Measurements from ENCODE around the gene CACNA1A. TPM values are rescaled to one million over a fixed set of nuclear protein-coding genes. Genes with fewer than 3 reads are reported as not detected.

Gene CACNA1A
- total RNA-seq, 1 donor, result 42.8 TPM

GRCh38 chr19:13478576-13478975 is 27.7 kb downstream of the CACNA1A start:
- no peak overlapping the region for H3K4me3 ChIP-seq (ENCODE audit: low read depth, low read length)
- TF ChIP-seq CTCF (IDR thresholded peaks at IDR 0.05; ENCODE audit: insufficient read depth, low read length), result no peak
- no peak for DNase-seq (ENCODE audit: low read depth)

GRCh38 chr19:13476071-13476470 is 30.2 kb downstream of the CACNA1A start:
- DNase-seq (ENCODE audit: low read depth), result no peak
- TF ChIP-seq CTCF (IDR thresholded peaks at IDR 0.05; ENCODE audit: insufficient read depth, low read length), result no peak
- no peak overlapping the region for H3K4me3 ChIP-seq (ENCODE audit: low read depth, low read length)

- H3K4me3 ChIP-seq (ENCODE audit: low read depth, low read length), result no peak overlapping the region
- TF ChIP-seq CTCF (IDR thresholded peaks at IDR 0.05; ENCODE audit: insufficient read depth, low read length), result no peak
- DNase-seq (ENCODE audit: low read depth), result no peak
Measured at GRCh38 chr19:13475044-13475443, 31.2 kb downstream of the CACNA1A start.

GRCh38 chr19:13466697-13467096 is 39.6 kb downstream of the CACNA1A start:
- TF ChIP-seq CTCF (IDR thresholded peaks at IDR 0.05; ENCODE audit: insufficient read depth, low read length), result no peak
- no peak overlapping the region for H3K4me3 ChIP-seq (ENCODE audit: low read depth, low read length)
- DNase-seq (ENCODE audit: low read depth), result no peak

- peak; percentile 13 for DNase-seq (ENCODE audit: low read depth)
- no peak for TF ChIP-seq CTCF (IDR thresholded peaks at IDR 0.05; ENCODE audit: insufficient read depth, low read length)
- H3K4me3 ChIP-seq (ENCODE audit: low read depth, low read length), result no peak overlapping the region
Measured at GRCh38 chr19:13463296-13463695, 43.0 kb downstream of the CACNA1A start.

GRCh38 chr19:13461536-13461935 is 44.7 kb downstream of the CACNA1A start:
- DNase-seq (ENCODE audit: low read depth), result no peak
- no peak overlapping the region for H3K4me3 ChIP-seq (ENCODE audit: low read depth, low read length)
- TF ChIP-seq CTCF (IDR thresholded peaks at IDR 0.05; ENCODE audit: insufficient read depth, low read length), result no peak

GRCh38 chr19:13460045-13460444 is 46.2 kb downstream of the CACNA1A start:
- H3K4me3 ChIP-seq (ENCODE audit: low read depth, low read length), result no peak overlapping the region
- DNase-seq (ENCODE audit: low read depth), result no peak
- TF ChIP-seq CTCF (IDR thresholded peaks at IDR 0.05; ENCODE audit: insufficient read depth, low read length), result no peak

Measured in fibroblast of the aortic adventitia (primary cell).